Smooth muscle cell (in vitro differentiated cells): Measurements from ENCODE around the gene SMIM20. TPM values are rescaled to one million over a fixed set of nuclear protein-coding genes. Genes with fewer than 3 reads are reported as not detected.
A peak's percentile ranks its signal among the peaks of the same experiment; 100 is the strongest.

Source experiments
- DNase-seq: peaks from one replicate; lab custom pipeline; 2025; ENCODE audit not compliant: unreplicated experiment; lab: John Stamatoyannopoulos, UW
- H2AFZ ChIP-seq: fragments of 200-600 bp; sonication (generic); 2 replicates; pipeline ENCODE4 v1.6.0; 2016; ENCODE audit warnings: antibody characterized with exemption, low read depth, mild to moderate bottlenecking
- H3F3A ChIP-seq: fragments of 200-600 bp; sonication (generic); 2 replicates; pipeline ENCODE4 v1.6.0; 2017; ENCODE audit warnings: antibody characterized with exemption, low read depth
- H3K27ac ChIP-seq: fragments of 200-600 bp; sonication (generic); 2 replicates; pipeline ENCODE4 v1.5.1; 2016; ENCODE audit warnings: low read depth, mild to moderate bottlenecking
- H3K27me3 ChIP-seq: fragments of 200-600 bp; sonication (generic); 2 replicates; pipeline ENCODE4 v1.6.1; 2016; ENCODE audit warnings: low read depth, mild to moderate bottlenecking
- H3K36me3 ChIP-seq: fragments of 200-600 bp; sonication (generic); 2 replicates; pipeline ENCODE4 v1.5.1; 2016; ENCODE audit warnings: low read depth
- H3K4me1 ChIP-seq: fragments of 200-600 bp; sonication (generic); 2 replicates; pipeline ENCODE4 v1.5.1; 2016; ENCODE audit warnings: low read depth
- H3K4me2 ChIP-seq: fragments of 200-600 bp; sonication (generic); 2 replicates; pipeline ENCODE4 v1.6.0; 2016; ENCODE audit warnings: mild to moderate bottlenecking
- H3K4me3 ChIP-seq: fragments of 200-600 bp; sonication (generic); 2 replicates; pipeline ENCODE4 v1.5.1; 2016; ENCODE audit warnings: mild to moderate bottlenecking
- H3K79me2 ChIP-seq: fragments of 200-600 bp; sonication (generic); 2 replicates; pipeline ENCODE4 v1.6.0; 2016; ENCODE audit warnings: low read depth, mild to moderate bottlenecking
- H3K9ac ChIP-seq: fragments of 200-600 bp; sonication (generic); 2 replicates; pipeline ENCODE4 v1.6.0; 2016; ENCODE audit warnings: low read depth
- H3K9me3 ChIP-seq: fragments of 200-600 bp; sonication (generic); replicated peaks from 2 replicates; pipeline ENCODE4 v1.5.1; 2016; ENCODE audit warnings: low read depth
- H4K20me1 ChIP-seq: fragments of 200-600 bp; sonication (generic); 2 replicates; pipeline ENCODE4 v1.6.0; 2016; ENCODE audit warnings: low read depth
- WGBS: methylation state at CpG from one replicate; pipeline ENCODE4 v1.1.7; 2016; ENCODE audit warnings: low lambda C conversion rate; 5-methylcytosine and 5-hydroxymethylcytosine counted together
- polyA plus RNA-seq: library from polyadenylated mRNA; unstranded; fragments of >200 nt; fragmentation: Nextera tagmentation; extraction: Ambion mirVana; gene quantifications from 2 replicates; pipeline ENCODE4 v1.2.1, GENCODE V29; 2016
- total RNA-seq: library from RNA; depleted of rRNA; stranded (reverse); fragments of >200 nt; gene quantifications from 2 replicates; pipeline ENCODE4 v1.2.3, GENCODE V29; 2014
- TF ChIP-seq, protein P1 (sequence below): fragments of 200-600 bp; sonication (generic); IDR thresholded peaks from 2 replicates; pipeline ENCODE4 v1.5.1; 2017; ENCODE audit warnings: borderline replicate concordance, mild to moderate bottlenecking, antibody characterized with exemption; ENCODE audit not compliant: insufficient read depth, poor library complexity, severe bottlenecking

The SMIM20 gene
- total and polyA plus RNA-seq, 2 experiments from 2014 or later, result 40.9 to 52.1 TPM

GRCh38 chr4:25913056-25913850 is 767 bp upstream of the SMIM20 start:
- H3K4me2 ChIP-seq, result peak overlapping the region; percentile 85
- H2AFZ ChIP-seq, result peak overlapping the region; percentile 73
- peaks cover 12% of the 10 kb centered on the region for H3F3A ChIP-seq
- H3K9me3 ChIP-seq, result no peaks in the 10 kb centered on the region
- H3K9ac ChIP-seq, result peak overlapping the region; percentile 45
- H3K36me3 ChIP-seq, result no peaks in the 10 kb centered on the region
- no peaks in the 10 kb centered on the region for H3K79me2 ChIP-seq
- H3K27me3 ChIP-seq, result no peaks in the 10 kb centered on the region
- peak overlapping the region; percentile 69 for H3K4me3 ChIP-seq
- no peaks in the 10 kb centered on the region for H4K20me1 ChIP-seq
- peak; percentile 55 for DNase-seq
- peaks cover 7% of the 10 kb centered on the region for H3K4me1 ChIP-seq
- TF ChIP-seq, protein P1, sequence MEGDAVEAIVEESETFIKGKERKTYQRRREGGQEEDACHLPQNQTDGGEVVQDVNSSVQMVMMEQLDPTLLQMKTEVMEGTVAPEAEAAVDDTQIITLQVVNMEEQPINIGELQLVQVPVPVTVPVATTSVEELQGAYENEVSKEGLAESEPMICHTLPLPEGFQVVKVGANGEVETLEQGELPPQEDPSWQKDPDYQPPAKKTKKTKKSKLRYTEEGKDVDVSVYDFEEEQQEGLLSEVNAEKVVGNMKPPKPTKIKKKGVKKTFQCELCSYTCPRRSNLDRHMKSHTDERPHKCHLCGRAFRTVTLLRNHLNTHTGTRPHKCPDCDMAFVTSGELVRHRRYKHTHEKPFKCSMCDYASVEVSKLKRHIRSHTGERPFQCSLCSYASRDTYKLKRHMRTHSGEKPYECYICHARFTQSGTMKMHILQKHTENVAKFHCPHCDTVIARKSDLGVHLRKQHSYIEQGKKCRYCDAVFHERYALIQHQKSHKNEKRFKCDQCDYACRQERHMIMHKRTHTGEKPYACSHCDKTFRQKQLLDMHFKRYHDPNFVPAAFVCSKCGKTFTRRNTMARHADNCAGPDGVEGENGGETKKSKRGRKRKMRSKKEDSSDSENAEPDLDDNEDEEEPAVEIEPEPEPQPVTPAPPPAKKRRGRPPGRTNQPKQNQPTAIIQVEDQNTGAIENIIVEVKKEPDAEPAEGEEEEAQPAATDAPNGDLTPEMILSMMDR, result no peak
- WGBS, result 17% methylated on average over 26 of the region's 26 CpGs
- peak overlapping the region; percentile 48 for H3K27ac ChIP-seq

DNA sequence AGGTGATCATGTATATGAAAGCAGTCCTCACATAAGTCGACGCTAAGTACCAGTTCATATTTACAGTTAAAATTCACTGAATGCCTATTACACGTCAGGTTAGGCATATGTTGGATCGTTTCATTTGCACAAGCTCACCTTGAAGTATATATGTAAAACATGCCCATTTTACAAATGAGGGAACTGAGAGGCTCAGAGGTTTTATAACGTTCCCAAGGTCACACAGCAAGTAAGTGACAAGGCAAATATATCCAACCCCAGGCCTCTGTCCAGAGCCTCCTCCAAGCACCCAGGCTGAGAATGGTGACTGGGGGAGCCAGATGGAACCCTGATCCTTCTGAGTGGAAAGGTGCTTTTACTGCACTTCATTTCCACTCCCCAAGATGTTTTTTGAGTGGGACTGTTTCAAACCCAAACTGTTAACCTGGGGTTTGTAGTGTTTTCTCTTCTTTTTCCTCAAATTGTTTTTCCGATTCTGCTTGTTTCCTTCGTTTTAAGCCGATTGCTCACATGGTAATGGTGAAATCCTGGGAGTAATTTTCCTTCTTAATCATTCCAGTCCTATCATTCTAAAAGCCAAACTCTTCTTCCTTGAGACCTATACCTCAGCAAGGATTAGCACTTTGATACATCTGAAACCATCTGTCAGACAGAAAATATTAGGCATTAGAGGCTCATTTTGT is 791 bp downstream of the SMIM20 start:
- no peak for DNase-seq
- H3K4me2 ChIP-seq, result peak overlapping the region; percentile 85
- WGBS, result 55% methylated on average over 8 of the region's 8 CpGs
- no peaks in the 10 kb centered on the region for H3K9me3 ChIP-seq
- H3F3A ChIP-seq, result peaks cover 6% of the 10 kb centered on the region
- H3K79me2 ChIP-seq, result no peaks in the 10 kb centered on the region
- H4K20me1 ChIP-seq, result no peaks in the 10 kb centered on the region
- peak overlapping the region; percentile 60 for H3K9ac ChIP-seq
- H3K4me3 ChIP-seq, result peak overlapping the region; percentile 69
- H3K4me1 ChIP-seq, result peaks cover 7% of the 10 kb centered on the region
- no peaks in the 10 kb centered on the region for H3K36me3 ChIP-seq
- H3K27me3 ChIP-seq, result no peaks in the 10 kb centered on the region
- peak overlapping the region; percentile 29 for H3K27ac ChIP-seq
- TF ChIP-seq, protein P1, result no peak
- peak overlapping the region; percentile 78 for H2AFZ ChIP-seq

GRCh38 chr4:25915353-25915705 is 1.3 kb downstream of the SMIM20 start:
- peak overlapping the region; percentile 69 for H3K4me3 ChIP-seq
- H3K27ac ChIP-seq, result no peak overlapping the region
- H2AFZ ChIP-seq, result no peak overlapping the region
- no peaks in the 10 kb centered on the region for H3K9me3 ChIP-seq
- peak overlapping the region; percentile 85 for H3K4me2 ChIP-seq
- H3K27me3 ChIP-seq, result no peaks in the 10 kb centered on the region
- H3K79me2 ChIP-seq, result no peaks in the 10 kb centered on the region
- no peaks in the 10 kb centered on the region for H3K36me3 ChIP-seq
- DNase-seq, result no peak
- H3F3A ChIP-seq, result peaks cover 3% of the 10 kb centered on the region
- no peak overlapping the region for H3K9ac ChIP-seq
- H3K4me1 ChIP-seq, result peaks cover 7% of the 10 kb centered on the region
- WGBS, result 90% methylated on average over 12 of the region's 12 CpGs
- TF ChIP-seq, protein P1, result no peak
- no peaks in the 10 kb centered on the region for H4K20me1 ChIP-seq
